Measurements from ENCODE around the gene ADPRS. TPM values are rescaled to one million over a fixed set of nuclear protein-coding genes. Genes with fewer than 3 reads are reported as not detected.

Gene ADPRS
- total RNA-seq (2022; extraction: Qiagen RNA extraction) = 24.9 to 30.9 TPM (median 27.8 TPM) in 5 replicates

GRCh38 chr1:36088577-36089392 lies at the start of gene ADPRS:
Gene ADPRS (plus strand): TSS chr1:36088892. CDS start chr1:36088905, 13 bp downstream.

GRCh38 chr1:36083635-36084496 lies 4.8 kb upstream of the ADPRS start, which contains the start of gene TEKT2:
Gene TEKT2 (plus strand): TSS chr1:36084094. CDS start chr1:36084922, 828 bp downstream.

GRCh38 chr1:36125129-36125991 lies 36.7 kb downstream of the ADPRS start, which contains the start of gene COL8A2:
Gene COL8A2 (minus strand): TSS chr1:36125222. CDS start chr1:36100242, 24,980 bp downstream.

Other genes starting within 250 kb of the ADPRS start
- gene AGO1, start 205.7 kb upstream of the ADPRS start, total RNA-seq (2022; extraction: Qiagen RNA extraction) = 3.1 to 6.3 TPM (median 5.8 TPM) in 5 replicates
- gene AGO3, start 157.8 kb upstream of the ADPRS start, total RNA-seq (2022; extraction: Qiagen RNA extraction) = 6.3 to 8.4 TPM (median 7.6 TPM) in 5 replicates
- gene TEKT2, start 4.8 kb upstream of the ADPRS start, total RNA-seq (2022; extraction: Qiagen RNA extraction) = 0.06 TPM in 1 of 5 replicates, not detected in the others
- gene COL8A2, start 36.3 kb downstream of the ADPRS start, total RNA-seq (2022; extraction: Qiagen RNA extraction) = 0.07 to 0.24 TPM (median 0.14 TPM) in 5 replicates
- gene TRAPPC3, start 60.6 kb downstream of the ADPRS start, total RNA-seq (2022; extraction: Qiagen RNA extraction) = 79.0 to 95.1 TPM (median 87.9 TPM) in 5 replicates
- gene MAP7D1, start 67.3 kb downstream of the ADPRS start, total RNA-seq (2022; extraction: Qiagen RNA extraction) = 220 to 267 TPM (median 258 TPM) in 5 replicates
- 75.5 to 96.8 TPM (median 88.5 TPM) in 5 replicates for gene THRAP3, start 135.6 kb downstream of the ADPRS start, total RNA-seq (2022; extraction: Qiagen RNA extraction)
- gene SH3D21, start 217.5 kb downstream of the ADPRS start, total RNA-seq (2022; extraction: Qiagen RNA extraction) = 1.5 to 3.3 TPM (median 2.5 TPM) in 5 replicates
- gene EVA1B, start 234.8 kb downstream of the ADPRS start, total RNA-seq (2022; extraction: Qiagen RNA extraction) = 9.7 to 22.2 TPM (median 19.2 TPM) in 5 replicates

Data from A549 treated with dexamethasone at 1 μM for 4 hours (cell line).